CD4-positive, alpha-beta T cell (primary cell): ENCODE measurements around the gene KMO. TPM values are rescaled to one million over a fixed set of nuclear protein-coding genes. Genes with fewer than 3 reads are reported as not detected.

Source experiments
- ATAC-seq: fragments of 200-7000 bp; cut with Tn5 transposase; one replicate; pipeline ENCODE4 v1.10.0; 2022; ENCODE audit warnings: mild to moderate bottlenecking; ENCODE audit not compliant: poor library complexity
- CTCF ChIA-PET: fragments of 350-600 bp; sonication (Branson Sonifier 250); formaldehyde crosslinking; loops from one replicate; lab custom pipeline; 2021; ENCODE audit warnings: antibody characterized with exemption, inconsistent platforms; lab: Charles Lee
- POLR2A ChIA-PET: fragments of 350-600 bp; sonication (Branson Sonifier 250); formaldehyde crosslinking; loops from one replicate; lab custom pipeline; 2021; ENCODE audit warnings: antibody characterized with exemption, inconsistent platforms; lab: Charles Lee
- DNase-seq, 14 experiments: peaks; one replicate each; pipeline ENCODE4 v3.0.0-alpha.2; 2013 to 2020; ENCODE audit warnings: mixed read lengths in 2 of 14
- H3K27ac ChIP-seq, 2 donors: one replicate each; pipeline versions ENCODE4 v1.5.1 to v1.7.0; 2013; ENCODE audit warnings: low read length in 2 of 2, low read depth in 1 of 2, mild to moderate bottlenecking in 1 of 2
- H3K27me3 ChIP-seq, 2 experiments: 1 replicate in 1 of 2; 2 replicates in 1 of 2; pipeline versions ENCODE4 v1.6.1 to v1.7.0; 2013; ENCODE audit warnings: low read length in 2 of 2, control low read depth in 1 of 2, mild to moderate bottlenecking in 1 of 2, moderate library complexity in 1 of 2; ENCODE audit not compliant: insufficient read depth in 2 of 2, control insufficient read depth in 1 of 2
- H3K36me3 ChIP-seq: one replicate; pipeline ENCODE4 v1.6.1; 2013; ENCODE audit warnings: low read length, control low read depth; ENCODE audit not compliant: insufficient read depth
- H3K4me1 ChIP-seq: one replicate; pipeline ENCODE4 v1.6.1; 2013; ENCODE audit warnings: low read length, control low read depth; ENCODE audit not compliant: insufficient read depth
- H3K4me3 ChIP-seq: one replicate; pipeline ENCODE4 v1.5.1; 2013; ENCODE audit warnings: mild to moderate bottlenecking, low read length, moderate library complexity
- H3K9me3 ChIP-seq, 2 experiments: 1 replicate in 1 of 2; 2 replicates in 1 of 2; pipeline versions ENCODE4 v1.6.1 to v1.7.0; 2013; ENCODE audit warnings: low read length in 2 of 2, mild to moderate bottlenecking in 2 of 2, control low read depth in 1 of 2, moderate library complexity in 1 of 2; ENCODE audit not compliant: control insufficient read depth in 1 of 2, insufficient read depth in 1 of 2
- H3K27ac Mint-ChIP-seq: one replicate; pipeline ENCODE4 v1.8.0; 2020; ENCODE audit warnings: mixed read lengths
- H3K27me3 Mint-ChIP-seq: one replicate; pipeline ENCODE4 v1.8.0; 2021; ENCODE audit warnings: mixed read lengths
- H3K36me3 Mint-ChIP-seq: one replicate; pipeline ENCODE4 v1.8.0; 2021; ENCODE audit warnings: low read depth, mixed read lengths
- H3K4me1 Mint-ChIP-seq: one replicate; pipeline ENCODE4 v1.8.0; 2021; ENCODE audit warnings: low read depth, mixed read lengths
- H3K4me3 Mint-ChIP-seq: one replicate; pipeline ENCODE4 v1.8.0; 2020; ENCODE audit warnings: mild to moderate bottlenecking, mixed read lengths
- H3K9me3 Mint-ChIP-seq: one replicate; pipeline ENCODE4 v1.8.0; 2020; ENCODE audit warnings: mixed read lengths
- CTCF ChIP-seq: fragments of 200-600 bp; IDR thresholded peaks from one replicate; pipeline ENCODE4 v1.8.0; 2022; ENCODE audit warnings: antibody characterized with exemption, mild to moderate bottlenecking
- intact Hi-C, 2 experiments: fragments of 100-400 bp; cut with DNase I in 1 of 2; cut with micrococcal nuclease in 1 of 2; formaldehyde crosslinking; loops; one replicate each; pipeline versions ENCODE4 v1.15.1 to v1.9.0; 2023 to 2025; cut with DNase I, micrococcal nuclease
- total RNA-seq, 174 experiments: library from RNA in 2 of 174; stranded (reverse) in 2 of 174; gene quantifications; one replicate each; pipeline ENCODE4 v1.2.3 and lab custom pipeline; 2021 to 2026

KMO gene
- total RNA-seq, 2 experiments from 2014 or later = not detected

GRCh38 chr1:241627453-241628259 lies 95.5 kb downstream of the KMO start:
- Mint-ChIP-seq H3K9me3 (no peaks in the 10 kb centered on the region), H3K27me3 (no peaks in the 10 kb centered on the region), H3K4me1 (peaks cover 24% of the 10 kb centered on the region), H3K36me3 (no peaks in the 10 kb centered on the region), H3K27ac (peak overlapping the region; percentile 94), H3K4me3 (peak overlapping the region; percentile 88)
- DNase-seq (peak in 10 of 14 experiments; percentile 8 to 82 (median 40)), ATAC-seq (peak; percentile 89)
- peak overlapping the region; percentile 13 to 59 for H3K27ac ChIP-seq
- ChIA-PET CTCF (interaction anchor here (0.5 to 1.7 kb wide), 11 partner anchors 9 to 109 kb away, joined by 3 to 24 read pairs (median 4); partner anchors contain the start of gene KMO), POLR2A (interaction anchor here (1.0 to 2.7 kb wide), 10 partner anchors 11 to 220 kb away, joined by 3 to 23 read pairs (median 4); partner anchors contain the start of genes CHML, EXO1, FH and OPN3)
- no peaks in the 10 kb centered on the region for H3K27me3 ChIP-seq
- intact Hi-C loops = loop anchor here (1.0 to 5.0 kb wide), 5 partner anchors 16 to 220 kb away; partner anchors contain the start of gene EXO1 (in 1 of the 2)
- H3K4me1 ChIP-seq = peaks cover 2% of the 10 kb centered on the region
- peak overlapping the region; percentile 30 for H3K4me3 ChIP-seq
- no peaks in the 10 kb centered on the region for H3K9me3 ChIP-seq
- H3K36me3 ChIP-seq = no peaks in the 10 kb centered on the region
- TF ChIP-seq CTCF = peak; percentile 88

GRCh38 chr1:241630005-241630404 lies 97.8 kb downstream of the KMO start:
- no peak for TF ChIP-seq CTCF
- ChIA-PET CTCF (interaction anchor here (1.0 kb wide), 1 partner anchor 47 kb away, joined by 3 read pairs; no protein-coding TSS in a partner anchor), POLR2A (no interaction called here)
- Histone ChIP-seq H3K4me3 (no peak overlapping the region), H3K27ac (no peak overlapping the region), H3K4me1 (peaks cover 2% of the 10 kb centered on the region), H3K27me3 (no peaks in the 10 kb centered on the region), H3K9me3 (no peaks in the 10 kb centered on the region), H3K36me3 (peaks cover 5% of the 10 kb centered on the region)
- Mint-ChIP-seq H3K4me1 (peaks cover 31% of the 10 kb centered on the region), H3K4me3 (no peak overlapping the region), H3K27ac (no peak overlapping the region), H3K9me3 (no peaks in the 10 kb centered on the region), H3K27me3 (no peaks in the 10 kb centered on the region), H3K36me3 (peaks cover 12% of the 10 kb centered on the region)
- DNase-seq = no peak
- ATAC-seq = no peak
- intact Hi-C loops = no loop called here

- H3K27ac ChIP-seq = no peak overlapping the region
- H3K4me1 ChIP-seq = peaks cover 2% of the 10 kb centered on the region
- H3K4me3 Mint-ChIP-seq = no peak overlapping the region
- peaks cover 31% of the 10 kb centered on the region for H3K4me1 Mint-ChIP-seq
- H3K27ac Mint-ChIP-seq = no peak overlapping the region
- ATAC-seq (no peak), DNase-seq (no peak)
- no peaks in the 10 kb centered on the region for H3K27me3 Mint-ChIP-seq
- intact Hi-C loops = no loop called here
- H3K9me3 Mint-ChIP-seq = no peaks in the 10 kb centered on the region
- peaks cover 5% of the 10 kb centered on the region for H3K36me3 ChIP-seq
- TF ChIP-seq CTCF = no peak
- H3K9me3 ChIP-seq = no peaks in the 10 kb centered on the region
- H3K27me3 ChIP-seq = no peaks in the 10 kb centered on the region
- ChIA-PET POLR2A (no interaction called here), CTCF (interaction anchor here (1.0 kb wide), 1 partner anchor 47 kb away, joined by 3 read pairs; no protein-coding TSS in a partner anchor)
- H3K4me3 ChIP-seq = no peak overlapping the region
- H3K36me3 Mint-ChIP-seq = peaks cover 16% of the 10 kb centered on the region
These were observed 98.3 kb downstream of the KMO start for GRCh38 chr1:241630476-241630875.
